IMR-90 (cell line): ENCODE measurements around the gene DNAJC6. TPM values are rescaled to one million over a fixed set of nuclear protein-coding genes. Genes with fewer than 3 reads are reported as not detected.

Experiments used
- ATAC-seq: fragments of 200-7000 bp; cut with Tn5 transposase; 2 replicates; pipeline ENCODE4 v1.9.1; 2020; ENCODE audit warnings: low read depth, mild to moderate bottlenecking, moderate library complexity
- BruUV-seq: library from RNA; stranded (reverse); fragments of 400-500 nt; replicated peaks from 2 replicates; lab custom pipeline; 2021; lab: Mats Ljungman, UMichigan
- CTCF ChIA-PET: fragments of 300-600 bp; formaldehyde crosslinking; extraction: SDS; loops from one replicate; lab custom pipeline; 2021; ENCODE audit warnings: antibody characterized with exemption; lab: Yijun Ruan, JAX
- POLR2A ChIA-PET: fragments of 300-600 bp; sonication (Branson Sonifier 250); formaldehyde crosslinking; loops from one replicate; lab custom pipeline; 2022; ENCODE audit warnings: antibody characterized with exemption; ENCODE audit not compliant: unreplicated experiment; lab: Charles Lee
- DNase-seq: peaks from one replicate; pipeline ENCODE4 v3.0.0; 2013
- H2AFZ ChIP-seq: replicated peaks from 2 replicates; pipeline ENCODE3; 2013; ENCODE audit warnings: low read length, mild to moderate bottlenecking; ENCODE audit not compliant: poor library complexity
- H2AK5ac ChIP-seq: 2 replicates; pipeline ENCODE4 v1.6.1; 2013; ENCODE audit warnings: low read depth, low read length, inconsistent platforms
- H2AK9ac ChIP-seq: replicated peaks from 2 replicates; pipeline ENCODE3; 2013; ENCODE audit warnings: mild to moderate bottlenecking, low read depth, low read length, moderate library complexity; ENCODE audit not compliant: poor library complexity
- H2BK120ac ChIP-seq: 2 replicates; pipeline ENCODE4 v1.6.1; 2013; ENCODE audit warnings: low read depth, low read length, inconsistent platforms
- H2BK15ac ChIP-seq: 3 replicates; pipeline ENCODE4 v1.6.1; 2013; ENCODE audit warnings: low read depth, low read length, inconsistent platforms
- H2BK20ac ChIP-seq: 2 replicates; pipeline ENCODE4 v1.6.1; 2013; ENCODE audit warnings: low read depth, mild to moderate bottlenecking, inconsistent platforms, low read length, moderate library complexity
- H2BK5ac ChIP-seq: 2 replicates; pipeline ENCODE4 v1.6.1; 2013; ENCODE audit warnings: mild to moderate bottlenecking, low read depth, low read length, inconsistent platforms; ENCODE audit not compliant: poor library complexity, severe bottlenecking
- H3K14ac ChIP-seq: replicated peaks from 2 replicates; pipeline ENCODE4 v1.6.1; 2013; ENCODE audit warnings: low read depth, low read length, inconsistent platforms
- H3K18ac ChIP-seq: 2 replicates; pipeline ENCODE4 v1.6.1; 2013; ENCODE audit warnings: low read depth, low read length, control low read depth
- H3K23ac ChIP-seq: 2 replicates; pipeline ENCODE4 v1.6.1; 2013; ENCODE audit warnings: low read depth, low read length, inconsistent platforms
- H3K27ac ChIP-seq: 2 replicates; pipeline ENCODE4 v1.5.1; 2013; ENCODE audit warnings: mild to moderate bottlenecking, control low read depth, low read length; ENCODE audit not compliant: insufficient read depth
- H3K27me3 ChIP-seq: 2 replicates; pipeline ENCODE4 v1.6.1; 2013; ENCODE audit warnings: low read length; ENCODE audit not compliant: control insufficient read depth, insufficient read depth
- H3K36me3 ChIP-seq: 2 replicates; pipeline ENCODE4 v1.6.1; 2013; ENCODE audit warnings: low read length, mixed read lengths; ENCODE audit not compliant: control insufficient read depth, insufficient read depth
- H3K4ac ChIP-seq: 2 replicates; pipeline ENCODE4 v1.6.1; 2013; ENCODE audit warnings: low read depth, low read length, inconsistent platforms
- H3K4me1 ChIP-seq: 2 replicates; pipeline ENCODE4 v1.6.1; 2013; ENCODE audit warnings: low read length, mixed read lengths; ENCODE audit not compliant: control insufficient read depth, insufficient read depth
- H3K4me2 ChIP-seq: 2 replicates; pipeline ENCODE4 v1.6.1; 2013; ENCODE audit warnings: low read depth, mild to moderate bottlenecking, control low read depth, low read length, moderate library complexity
- H3K4me3 ChIP-seq: 2 replicates; pipeline ENCODE4 v1.5.1; 2013; ENCODE audit warnings: low read depth, mild to moderate bottlenecking, control low read depth, low read length, moderate library complexity; ENCODE audit not compliant: insufficient read depth
- H3K56ac ChIP-seq: 2 replicates; pipeline ENCODE4 v1.6.1; 2013; ENCODE audit warnings: low read length, inconsistent platforms; ENCODE audit not compliant: insufficient read depth; ENCODE audit errors: extremely low read depth
- H3K79me1 ChIP-seq, 2 experiments: 2 replicates each; pipeline ENCODE4 v1.6.1; 2013; ENCODE audit warnings: low read length in 2 of 2, inconsistent platforms in 1 of 2, low read depth in 1 of 2
- H3K9ac ChIP-seq: 2 replicates; pipeline ENCODE4 v1.6.1; 2013; ENCODE audit warnings: low read depth, low read length, control low read depth
- H3K9me1 ChIP-seq: 2 replicates; pipeline ENCODE4 v1.6.1; 2013; ENCODE audit warnings: low read length, inconsistent platforms; ENCODE audit not compliant: insufficient read depth
- H3K9me3 ChIP-seq: 2 replicates; pipeline ENCODE4 v1.6.1; 2013; ENCODE audit warnings: low read length; ENCODE audit not compliant: control insufficient read depth, insufficient read depth
- H4K20me1 ChIP-seq: 2 replicates; pipeline ENCODE4 v1.6.1; 2013; ENCODE audit warnings: low read length, inconsistent platforms; ENCODE audit not compliant: insufficient read depth
- H4K5ac ChIP-seq: 2 replicates; pipeline ENCODE4 v1.6.1; 2013; ENCODE audit warnings: mild to moderate bottlenecking, low read depth, low read length, control low read depth
- H4K8ac ChIP-seq, 2 experiments: 2 replicates each; pipeline ENCODE4 v1.6.1; 2013; ENCODE audit warnings: low read depth in 2 of 2, low read length in 2 of 2, control low read depth in 1 of 2, inconsistent platforms in 1 of 2
- H4K91ac ChIP-seq: 2 replicates; pipeline ENCODE4 v1.6.1; 2013; ENCODE audit warnings: low read depth, low read length, inconsistent platforms; ENCODE audit not compliant: insufficient read depth
- CEBPB ChIP-seq: IDR thresholded peaks from 2 replicates; pipeline ENCODE4 v1.6.1; 2012; ENCODE audit warnings: low read depth, low read length, improper control_type of control experiment
- CTCF ChIP-seq: conservative IDR thresholded peaks from 2 replicates; pipeline ENCODE4 v1.5.1; 2012; ENCODE audit warnings: mild to moderate bottlenecking, low read depth, low read length, improper control_type of control experiment
- MAFK ChIP-seq: IDR thresholded peaks from 2 replicates; pipeline ENCODE4 v1.6.1; 2012; ENCODE audit warnings: low read depth, low read length, improper control_type of control experiment
- MXI1 ChIP-seq: IDR thresholded peaks from 2 replicates; pipeline ENCODE4 v1.6.1; 2012; ENCODE audit warnings: low read depth, mild to moderate bottlenecking, low read length, moderate library complexity, borderline replicate concordance
- NFE2L2 ChIP-seq: fragments of 150-350 bp; IDR thresholded peaks from 2 replicates; pipeline ENCODE4 v1.6.1; 2016; ENCODE audit warnings: low read depth, mild to moderate bottlenecking, low read length
- POLR2A ChIP-seq: IDR thresholded peaks from 2 replicates; pipeline ENCODE4 v1.6.1; 2012; ENCODE audit warnings: mild to moderate bottlenecking, low read depth, low read length
- RAD21 ChIP-seq: IDR thresholded peaks from 2 replicates; pipeline ENCODE4 v1.6.1; 2012; ENCODE audit warnings: low read length, improper control_type of control experiment
- RCOR1 ChIP-seq: IDR thresholded peaks from 2 replicates; pipeline ENCODE4 v1.6.1; 2012; ENCODE audit warnings: mild to moderate bottlenecking, low read length, improper control_type of control experiment; ENCODE audit not compliant: insufficient replicate concordance
- RFX5 ChIP-seq: IDR thresholded peaks from 2 replicates; pipeline ENCODE4 v1.8.0; 2012; ENCODE audit warnings: low read depth, mild to moderate bottlenecking, low read length, moderate library complexity
- SMC3 ChIP-seq: fragments of 150-350 bp; IDR thresholded peaks from 2 replicates; pipeline ENCODE4 v1.6.1; 2016; ENCODE audit warnings: low read depth, mild to moderate bottlenecking, antibody characterized with exemption, low read length, moderate library complexity
- USF2 ChIP-seq: fragments of 150-350 bp; IDR thresholded peaks from 2 replicates; pipeline ENCODE4 v1.6.1; 2017; ENCODE audit warnings: mild to moderate bottlenecking, antibody characterized with exemption, low read length, low read depth
- WGBS, 2 experiments: methylation state at CpG; one replicate each; pipeline versions ENCODE4 v1.1.5 to v1.1.7; 2013; ENCODE audit warnings: missing lambda C conversion rate in 2 of 2; ENCODE audit not compliant: insufficient read length in 1 of 2; ENCODE audit errors: extremely low coverage in 2 of 2; 5-methylcytosine and 5-hydroxymethylcytosine counted together
- dilution Hi-C: fragments of 300-500 bp; cut with HindIII; formaldehyde crosslinking; loops from one replicate; pipeline ENCODE4 v1.14.3; 2018; ENCODE audit warnings: low sequenced_read_pairs; ENCODE audit not compliant: unreplicated experiment
- in situ Hi-C: fragments of 300-500 bp; cut with MboI; formaldehyde crosslinking; loops from 3 replicates; pipeline ENCODE4 v1.14.3; 2019; ENCODE audit warnings: low sequenced_read_pairs, inconsistent platforms, mixed read lengths
- intact Hi-C: fragments of 100-400 bp; cut with micrococcal nuclease; formaldehyde crosslinking; loops from 2 replicates; pipeline ENCODE4 v1.10.0; 2022
- polyA plus RNA-seq, 3 experiments: library from polyadenylated mRNA; depleted of rRNA; stranded (reverse); fragments of >200 nt; gene quantifications; 2 replicates each; pipeline ENCODE4 v1.2.3, GENCODE V29; 2012; ENCODE audit warnings: low replicate concordance in 1 of 3
- total RNA-seq: library from RNA; depleted of rRNA; stranded (reverse); fragments of >200 nt; gene quantifications from 2 replicates; pipeline ENCODE4 v1.2.3, GENCODE V29; 2012

The DNAJC6 gene
- total and polyA plus RNA-seq, 2 of the 4 experiments (the other 2 are of a cell fraction): 0.05 to 0.18 TPM

- Histone ChIP-seq H3K9me1 (no peaks in the 10 kb centered on the region), H2AK9ac (no peak overlapping the region), H3K18ac (no peak overlapping the region), H2BK120ac (no peak overlapping the region), H2BK20ac (no peak overlapping the region), H3K23ac (no peak overlapping the region), H4K5ac (no peak overlapping the region), H3K4me1 (no peaks in the 10 kb centered on the region), H2BK15ac (no peak overlapping the region), H3K27ac (no peak overlapping the region), H3K36me3 (no peaks in the 10 kb centered on the region), H3K27me3 (peaks cover 7% of the 10 kb centered on the region), H3K79me1 (no peaks in the 10 kb centered on the region), H3K4me2 (no peak overlapping the region), H4K20me1 (no peaks in the 10 kb centered on the region), H3K56ac (no peak overlapping the region), H2AK5ac (no peak overlapping the region), H3K4ac (no peak overlapping the region), H3K9me3 (0 out of 2 replicates have a peak, but pooled peaks cover 2% of the 10 kb centered on the region), H4K91ac (no peak overlapping the region), H2BK5ac (no peak overlapping the region), H4K8ac (no peak overlapping the region), H3K9ac (no peak overlapping the region), H3K4me3 (no peak overlapping the region), H2AFZ (no peak overlapping the region), H3K14ac (no peak overlapping the region)
- dilution Hi-C loops (no loop called here), intact Hi-C loops (no loop called here), in situ Hi-C loops (no loop called here)
- no TSS peak for BruUV-seq
- CTCF ChIA-PET: interaction anchor here (0.6 kb wide), 1 partner anchor 1795 kb away, joined by 4 read pairs; no protein-coding TSS in a partner anchor
- DNase-seq (no peak), ATAC-seq (no peak)
- no peak for TF ChIP-seq USF2
- no peak for TF ChIP-seq RFX5
- TF ChIP-seq CEBPB: no peak
- TF ChIP-seq RAD21: no peak
- no peak for TF ChIP-seq POLR2A
- no peak for TF ChIP-seq RCOR1
- no peak for TF ChIP-seq MXI1
- no peak for TF ChIP-seq NFE2L2
- TF ChIP-seq CTCF: no peak
- no peak for TF ChIP-seq SMC3
- no peak for TF ChIP-seq MAFK
- WGBS, 2 experiments: no CpG with 5 or more reads among the region's 22 CpGs
- POLR2A ChIA-PET: no interaction called here
Observed at GRCh38 chr1:65308781-65309303, 501 bp upstream of the DNAJC6 start.
